Mucosa of descending colon (tissue), 3 donors: Measurements from ENCODE around the gene MLLT10. TPM values are rescaled to one million over a fixed set of nuclear protein-coding genes. Genes with fewer than 3 reads are reported as not detected.

ENCODE experiments used
- ATAC-seq: fragments of 200-7000 bp; cut with Tn5 transposase; one replicate; pipeline ENCODE4 v1.9.1; 2020; ENCODE audit warnings: mild to moderate bottlenecking, moderate library complexity
- DNase-seq, 3 donors: peaks; one replicate each; pipeline ENCODE4 v3.0.0-alpha.2; 2020
- H3K36me3 ChIP-seq: fragments of 200-600 bp; one replicate; pipeline ENCODE4 v1.8.0; 2021; ENCODE audit warnings: low read depth, mild to moderate bottlenecking
- H3K4me1 ChIP-seq: fragments of 200-600 bp; one replicate; pipeline ENCODE4 v1.8.0; 2021; ENCODE audit warnings: low read depth, mild to moderate bottlenecking
- H3K4me3 ChIP-seq: fragments of 200-600 bp; one replicate; pipeline ENCODE4 v1.8.0; 2021; ENCODE audit warnings: mild to moderate bottlenecking
- H3K9me3 ChIP-seq: fragments of 200-600 bp; one replicate; pipeline ENCODE4 v1.8.0; 2021; ENCODE audit warnings: mild to moderate bottlenecking
- intact Hi-C, 2 donors: fragments of 100-400 bp; cut with DNase I in 1 of 2; cut with micrococcal nuclease in 1 of 2; formaldehyde crosslinking; loops; one replicate each; pipeline versions ENCODE4 v1.11.0 to v1.11.1; 2022; cut with DNase I, micrococcal nuclease
- total RNA-seq, 3 donors: library from RNA; stranded (reverse); fragmentation: NEBNext Ultra II Directional in 2 of 3; extraction: Animal tissue kit (Norgen Biotek cat#: 25700) in 2 of 3; gene quantifications; one replicate each; pipeline versions ENCODE4 v1.2.1 to v1.2.4, GENCODE V29; 2021 to 2023
- TF ChIP-seq, protein P1 (sequence below): fragments of 200-600 bp; IDR thresholded peaks from one replicate; pipeline ENCODE4 v1.8.0; 2022; ENCODE audit warnings: antibody characterized with exemption, mild to moderate bottlenecking
- donor health status: DM: no; HTN: no; CAD: no; lungs with moderate emphysema.
- donor health status: DM: no; HTN: no; CAD: no.
- donor health status: DM: no; HTN: yes; CAD: no.

The MLLT10 gene
- total RNA-seq, 3 donors from 2014 or later, result 29.6 to 43.1 (median 35.8) TPM

- no peak overlapping the region for H3K4me3 ChIP-seq
- ATAC-seq (no peak), DNase-seq (no peak)
- intact Hi-C loops, result no loop called here
- no peaks in the 10 kb centered on the region for H3K36me3 ChIP-seq
- TF ChIP-seq, protein P1, sequence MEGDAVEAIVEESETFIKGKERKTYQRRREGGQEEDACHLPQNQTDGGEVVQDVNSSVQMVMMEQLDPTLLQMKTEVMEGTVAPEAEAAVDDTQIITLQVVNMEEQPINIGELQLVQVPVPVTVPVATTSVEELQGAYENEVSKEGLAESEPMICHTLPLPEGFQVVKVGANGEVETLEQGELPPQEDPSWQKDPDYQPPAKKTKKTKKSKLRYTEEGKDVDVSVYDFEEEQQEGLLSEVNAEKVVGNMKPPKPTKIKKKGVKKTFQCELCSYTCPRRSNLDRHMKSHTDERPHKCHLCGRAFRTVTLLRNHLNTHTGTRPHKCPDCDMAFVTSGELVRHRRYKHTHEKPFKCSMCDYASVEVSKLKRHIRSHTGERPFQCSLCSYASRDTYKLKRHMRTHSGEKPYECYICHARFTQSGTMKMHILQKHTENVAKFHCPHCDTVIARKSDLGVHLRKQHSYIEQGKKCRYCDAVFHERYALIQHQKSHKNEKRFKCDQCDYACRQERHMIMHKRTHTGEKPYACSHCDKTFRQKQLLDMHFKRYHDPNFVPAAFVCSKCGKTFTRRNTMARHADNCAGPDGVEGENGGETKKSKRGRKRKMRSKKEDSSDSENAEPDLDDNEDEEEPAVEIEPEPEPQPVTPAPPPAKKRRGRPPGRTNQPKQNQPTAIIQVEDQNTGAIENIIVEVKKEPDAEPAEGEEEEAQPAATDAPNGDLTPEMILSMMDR, result no peak
- H3K4me1 ChIP-seq, result no peaks in the 10 kb centered on the region
- H3K9me3 ChIP-seq, result no peaks in the 10 kb centered on the region
Observed at GRCh38 chr10:21502348-21502740, 31.7 kb upstream of the MLLT10 start.

GRCh38 chr10:21503542-21503941 is 30.5 kb upstream of the MLLT10 start:
- Histone ChIP-seq H3K4me1 (no peaks in the 10 kb centered on the region), H3K4me3 (no peak overlapping the region), H3K36me3 (no peaks in the 10 kb centered on the region), H3K9me3 (no peaks in the 10 kb centered on the region)
- DNase-seq (no peak), ATAC-seq (no peak)
- TF ChIP-seq, protein P1, result no peak
- intact Hi-C loops, result no loop called here

DNA sequence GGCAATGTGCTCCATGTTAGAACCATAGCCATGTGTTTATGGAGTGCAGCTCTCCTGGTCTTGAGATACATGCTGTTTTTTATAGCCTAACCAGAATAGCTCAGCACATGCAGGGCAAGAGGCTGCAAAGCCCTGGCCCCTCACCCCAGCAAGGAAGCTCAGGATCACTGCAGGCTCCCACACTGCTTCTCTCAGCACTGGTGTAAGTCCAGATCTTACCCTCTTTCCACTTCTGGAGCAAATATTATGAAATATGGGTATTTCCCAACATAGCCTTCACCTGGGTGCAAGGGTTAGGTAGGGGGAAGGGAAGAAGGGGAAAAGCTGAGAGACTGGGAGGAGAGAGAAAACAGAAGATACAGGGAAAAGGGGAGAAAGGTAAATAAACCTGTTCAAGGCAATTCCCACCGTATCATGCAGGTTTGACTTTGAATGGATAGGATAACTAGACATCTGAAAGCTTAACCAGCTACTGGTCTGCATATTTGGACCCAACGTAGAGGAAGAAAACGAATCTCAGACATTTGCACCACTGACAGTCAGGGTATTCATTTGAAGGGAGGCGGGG is 28.2 kb upstream of the MLLT10 start:
- no peaks in the 10 kb centered on the region for H3K36me3 ChIP-seq
- ATAC-seq (no peak), DNase-seq (no peak)
- no peak overlapping the region for H3K4me3 ChIP-seq
- TF ChIP-seq, protein P1, result no peak
- H3K9me3 ChIP-seq, result no peaks in the 10 kb centered on the region
- H3K4me1 ChIP-seq, result no peaks in the 10 kb centered on the region
- intact Hi-C loops, result no loop called here

GRCh38 chr10:21506351-21506750 is 27.7 kb upstream of the MLLT10 start:
- H3K9me3 ChIP-seq, result no peaks in the 10 kb centered on the region
- H3K4me3 ChIP-seq, result no peak overlapping the region
- no peaks in the 10 kb centered on the region for H3K4me1 ChIP-seq
- DNase-seq, result no peak
- TF ChIP-seq, protein P1, result no peak
- no peaks in the 10 kb centered on the region for H3K36me3 ChIP-seq
- intact Hi-C loops, result no loop called here
- ATAC-seq, result no peak

DNA sequence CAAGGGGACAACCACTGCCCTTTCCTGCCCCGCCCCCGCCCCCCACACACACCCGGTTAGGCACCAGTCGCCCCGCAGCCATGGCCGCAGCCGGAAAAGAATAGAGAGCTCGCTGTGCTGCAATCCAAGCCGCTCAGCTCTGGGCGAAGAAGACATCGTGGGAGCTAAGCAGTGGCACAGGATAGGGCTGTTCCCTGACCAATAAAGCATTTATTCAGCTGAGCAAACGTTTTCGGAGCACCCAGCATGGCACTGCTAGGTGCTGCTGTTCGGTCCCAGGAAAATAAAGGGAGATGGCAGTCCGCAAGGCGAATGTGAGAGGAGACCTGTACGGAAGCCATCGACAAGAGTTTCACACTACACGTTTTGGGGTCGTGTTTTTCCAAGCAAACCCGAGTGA is 26.9 kb upstream of the MLLT10 start:
- Histone ChIP-seq H3K4me3 (no peak overlapping the region), H3K36me3 (no peaks in the 10 kb centered on the region), H3K4me1 (no peaks in the 10 kb centered on the region), H3K9me3 (no peaks in the 10 kb centered on the region)
- intact Hi-C loops, result no loop called here
- TF ChIP-seq, protein P1, result no peak
- DNase-seq (no peak), ATAC-seq (no peak)
